ENCODE results near the gene MYO1E.

MYO1E gene

GRCh38 chr15:59385171-59385570, 12.5 kb upstream of the MYO1E start:
- DNase-seq = no peak

- DNase-seq = no peak
These were observed 11.8 kb upstream of the MYO1E start for GRCh38 chr15:59384507-59384906.

GRCh38 chr15:59380902-59381610, 8.4 kb upstream of the MYO1E start:
- no peak for DNase-seq

GRCh38 chr15:59379531-59379930, 6.9 kb upstream of the MYO1E start:
- no peak for DNase-seq

GRCh38 chr15:59378855-59379254, 6.2 kb upstream of the MYO1E start:
- no peak for DNase-seq

- DNase-seq = no peak
These were observed 5.3 kb upstream of the MYO1E start for GRCh38 chr15:59377924-59378323.

GRCh38 chr15:59376733-59377132, 4.1 kb upstream of the MYO1E start:
- DNase-seq = no peak

GRCh38 chr15:59373215-59373614, 544 bp upstream of the MYO1E start:
- DNase-seq = no peak

GRCh38 chr15:59371458-59372351, 966 bp downstream of the MYO1E start:
- no peak for DNase-seq

GRCh38 chr15:59369597-59369996, 3.1 kb downstream of the MYO1E start:
- no peak for DNase-seq

- DNase-seq = no peak
These were observed 5.6 kb downstream of the MYO1E start for GRCh38 chr15:59367022-59367451.

- DNase-seq = no peak
These were observed 6.2 kb downstream of the MYO1E start for GRCh38 chr15:59366333-59367021.

- DNase-seq = no peak
These were observed 8.4 kb downstream of the MYO1E start for GRCh38 chr15:59364248-59364647.

GRCh38 chr15:59362331-59362730, 10.3 kb downstream of the MYO1E start:
- DNase-seq = no peak

- DNase-seq = no peak
These were observed 11.8 kb downstream of the MYO1E start for GRCh38 chr15:59360896-59361295.

- no peak for DNase-seq
These were observed 12.4 kb downstream of the MYO1E start for GRCh38 chr15:59360305-59360704.

GRCh38 chr15:59355730-59356129, 16.9 kb downstream of the MYO1E start:
- DNase-seq = no peak

GRCh38 chr15:59354417-59355031, 18.1 kb downstream of the MYO1E start:
- DNase-seq = no peak

GRCh38 chr15:59353994-59354416, 18.7 kb downstream of the MYO1E start:
- DNase-seq = no peak

GRCh38 chr15:59352683-59353082, 20.0 kb downstream of the MYO1E start:
- DNase-seq = no peak

GRCh38 chr15:59352189-59352588, 20.5 kb downstream of the MYO1E start:
- DNase-seq = no peak

GRCh38 chr15:59350421-59350732, 22.3 kb downstream of the MYO1E start:
- no peak for DNase-seq

GRCh38 chr15:59349680-59350420, 22.8 kb downstream of the MYO1E start:
- DNase-seq = no peak

Measured in DMS153 (cell line).